ENCODE measurements around the gene CRABP2. TPM values are rescaled to one million over a fixed set of nuclear protein-coding genes. Genes with fewer than 3 reads are reported as not detected.

The CRABP2 gene
- total and polyA plus RNA-seq, 2 donors (not counting 1 experiment from before 2014, with no cell fraction given), result 0.89 to 1.2 TPM

GRCh38 chr1:156750711-156751450, 45.5 kb upstream of the CRABP2 start:
- H3K27ac Mint-ChIP-seq, result peak overlapping the region; percentile 91
- peaks cover 53 to 73% of the 10 kb centered on the region in 2 donors for H3K4me1 ChIP-seq (ENCODE audit: control insufficient read depth in 2 of 2, insufficient read depth in 2 of 2, low read length in 2 of 2)
- CTCF ChIA-PET, result interaction anchor here (1.2 to 3.2 kb wide), 6 partner anchors 16 to 62 kb away, joined by 3 to 24 read pairs (median 7); partner anchors contain the start of genes ISG20L2, METTL25B and PRCC
- peak overlapping the region; percentile 58 to 81 for H3K27ac ChIP-seq (ENCODE audit: low read length in 2 of 2)
- peak overlapping the region; percentile 71 to 95 (median 86) for H3K4me3 ChIP-seq (ENCODE audit: control extremely low read depth in 1 of 5, extremely low read depth in 1 of 5, insufficient read depth in 1 of 5, low read depth in 2 of 5, low read length in 4 of 5)
- no peaks in the 10 kb centered on the region for H3K27me3 Mint-ChIP-seq
- no peak for DNase-seq
- H4K20me1 ChIP-seq (ENCODE audit: control insufficient read depth, insufficient read depth, low read length, poor library complexity, severe bottlenecking), result peaks cover 16% of the 10 kb centered on the region
- H3K27me3 ChIP-seq (replicated peaks in 1 of 4; ENCODE audit: control extremely low read depth in 1 of 4, control insufficient read depth in 3 of 4, insufficient read depth in 4 of 4, low read length in 3 of 4), result no peaks in the 10 kb centered on the region
- no peak for TF ChIP-seq EZH2 (IDR thresholded peaks at IDR 0.05; ENCODE audit: borderline replicate concordance, insufficient read depth, low read depth, low read length, poor library complexity, severe bottlenecking)
- peak; percentile 16 for TF ChIP-seq CTCF (IDR thresholded peaks at IDR 0.05)
- peak overlapping the region; percentile 93 for H3K4me3 Mint-ChIP-seq
- intact Hi-C loops (cut with micrococcal nuclease), result loop anchor here (1.0 to 5.0 kb wide), 4 partner anchors 10 to 414 kb away; partner anchors contain the start of genes CCT3, ISG20L2, METTL25B and MRPL24
- H3K9me3 Mint-ChIP-seq (ENCODE audit: insufficient read depth), result no peaks in the 10 kb centered on the region
- no peaks in the 10 kb centered on the region for H3K9me3 ChIP-seq (ENCODE audit: control extremely low read depth in 1 of 3, control insufficient read depth in 2 of 3, insufficient read depth in 1 of 3, low read length in 2 of 3)
- WGBS (ENCODE audit: insufficient coverage), result under 1% methylated on average over 46 of the region's 64 CpGs
- POLR2A ChIA-PET, result interaction anchor here (0.6 to 2.6 kb wide), 7 partner anchors 8 to 250 kb away, joined by 3 to 29 read pairs (median 8); partner anchors contain the start of genes ISG20L2, METTL25B, MRPL24 and PRCC
- H3K9ac ChIP-seq (ENCODE audit: low read length), result peak overlapping the region; percentile 78
- peak overlapping the region; percentile 82 for H2AFZ ChIP-seq (ENCODE audit: insufficient read depth, low read depth, low read length, poor library complexity, severe bottlenecking)
- H3K79me2 ChIP-seq (ENCODE audit: control insufficient read depth, insufficient read depth, low read length), result peaks cover 64% of the 10 kb centered on the region
- H3K4me1 Mint-ChIP-seq, result peaks cover 71% of the 10 kb centered on the region
- H3K36me3 ChIP-seq (replicated peaks in 1 of 2; ENCODE audit: control extremely low read depth in 1 of 2, control insufficient read depth in 1 of 2, extremely low read depth in 1 of 2, insufficient read depth in 2 of 2, low read length in 1 of 2), result no peaks in the 10 kb centered on the region
- peak overlapping the region; percentile 78 for H3K4me2 ChIP-seq (replicated peaks; ENCODE audit: low read depth, low read length, poor library complexity, severe bottlenecking)
- ATAC-seq (ENCODE audit: low read depth), result peak; percentile 25
